ENCODE results near the gene MCOLN1.

The MCOLN1 gene

DNA sequence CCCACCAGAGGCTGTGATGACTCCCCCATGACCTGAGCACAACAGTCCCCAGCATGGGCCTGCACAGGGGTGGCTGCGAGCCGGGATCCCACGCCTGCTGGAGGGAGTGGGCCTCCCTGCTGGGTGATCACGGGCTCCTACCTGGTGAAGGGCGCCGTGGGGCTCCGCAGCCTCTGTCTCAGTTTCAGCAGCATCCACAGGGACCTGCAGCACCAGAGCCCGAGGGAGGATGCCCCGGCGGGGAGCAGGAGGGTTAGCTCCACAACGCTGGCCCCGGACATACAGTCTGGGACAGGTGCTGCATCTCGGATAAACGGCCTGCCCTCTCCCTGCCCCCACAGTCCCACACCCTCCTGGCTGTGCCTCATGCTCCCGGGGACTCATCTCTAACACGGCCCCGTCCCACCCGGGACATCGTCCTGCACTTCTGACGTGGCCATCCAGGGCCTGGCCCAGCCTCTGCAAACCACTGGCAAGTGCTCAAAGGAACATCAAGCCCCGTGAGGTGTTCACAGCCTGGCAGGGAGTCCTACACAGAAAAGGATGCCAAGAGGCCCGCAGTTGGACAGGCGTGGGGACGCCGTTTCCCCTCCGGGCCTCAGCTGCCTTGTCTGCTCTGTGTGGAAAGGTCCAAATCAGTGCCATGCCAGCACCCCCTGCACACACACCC, 44.1 kb upstream of the MCOLN1 start:
- no peak overlapping the region for H3K4me3 ChIP-seq (ENCODE audit: low read depth, low read length)
- DNase-seq (ENCODE audit: low read depth) = no peak
- TF ChIP-seq MYC (IDR thresholded peaks at IDR 0.05; ENCODE audit: low read depth, low read length) (no peak), POLR2A (IDR thresholded peaks at IDR 0.05; ENCODE audit: extremely low read depth, insufficient read length) (no peak)
- TF ChIP-seq, protein P1, sequence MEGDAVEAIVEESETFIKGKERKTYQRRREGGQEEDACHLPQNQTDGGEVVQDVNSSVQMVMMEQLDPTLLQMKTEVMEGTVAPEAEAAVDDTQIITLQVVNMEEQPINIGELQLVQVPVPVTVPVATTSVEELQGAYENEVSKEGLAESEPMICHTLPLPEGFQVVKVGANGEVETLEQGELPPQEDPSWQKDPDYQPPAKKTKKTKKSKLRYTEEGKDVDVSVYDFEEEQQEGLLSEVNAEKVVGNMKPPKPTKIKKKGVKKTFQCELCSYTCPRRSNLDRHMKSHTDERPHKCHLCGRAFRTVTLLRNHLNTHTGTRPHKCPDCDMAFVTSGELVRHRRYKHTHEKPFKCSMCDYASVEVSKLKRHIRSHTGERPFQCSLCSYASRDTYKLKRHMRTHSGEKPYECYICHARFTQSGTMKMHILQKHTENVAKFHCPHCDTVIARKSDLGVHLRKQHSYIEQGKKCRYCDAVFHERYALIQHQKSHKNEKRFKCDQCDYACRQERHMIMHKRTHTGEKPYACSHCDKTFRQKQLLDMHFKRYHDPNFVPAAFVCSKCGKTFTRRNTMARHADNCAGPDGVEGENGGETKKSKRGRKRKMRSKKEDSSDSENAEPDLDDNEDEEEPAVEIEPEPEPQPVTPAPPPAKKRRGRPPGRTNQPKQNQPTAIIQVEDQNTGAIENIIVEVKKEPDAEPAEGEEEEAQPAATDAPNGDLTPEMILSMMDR (IDR thresholded peaks at IDR 0.05; ENCODE audit: low read depth, low read length) = no peak
- TF ChIP-seq, protein P2, sequence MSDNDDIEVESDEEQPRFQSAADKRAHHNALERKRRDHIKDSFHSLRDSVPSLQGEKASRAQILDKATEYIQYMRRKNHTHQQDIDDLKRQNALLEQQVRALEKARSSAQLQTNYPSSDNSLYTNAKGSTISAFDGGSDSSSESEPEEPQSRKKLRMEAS (IDR thresholded peaks at IDR 0.05; ENCODE audit: low read depth, low read length) = no peak

DNA sequence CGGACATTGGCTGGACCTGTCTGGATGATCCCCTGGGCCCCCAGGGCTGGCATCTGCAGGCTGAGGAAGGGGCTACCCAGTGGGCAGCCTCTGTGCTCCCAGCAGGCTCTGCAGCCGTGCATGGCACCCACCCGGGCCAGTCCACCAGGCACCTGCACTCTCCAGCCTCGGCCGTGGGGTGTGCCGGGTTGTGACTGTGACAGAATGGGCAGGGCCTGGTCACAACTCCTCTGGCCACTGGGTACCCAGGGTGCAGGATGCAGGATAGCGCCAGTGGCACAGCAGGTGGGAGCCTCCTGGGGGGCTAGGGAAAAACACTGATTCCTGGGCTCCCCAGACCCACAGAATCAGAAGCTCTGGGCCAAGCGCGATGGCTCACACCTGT, 43.6 kb upstream of the MCOLN1 start:
- no peak overlapping the region for H3K4me3 ChIP-seq (ENCODE audit: low read depth, low read length)
- TF ChIP-seq, protein P2 (IDR thresholded peaks at IDR 0.05; ENCODE audit: low read depth, low read length) = no peak
- no peak for TF ChIP-seq POLR2A (IDR thresholded peaks at IDR 0.05; ENCODE audit: extremely low read depth, insufficient read length)
- TF ChIP-seq, protein P1 (IDR thresholded peaks at IDR 0.05; ENCODE audit: low read depth, low read length) = no peak
- no peak for TF ChIP-seq MYC (IDR thresholded peaks at IDR 0.05; ENCODE audit: low read depth, low read length)
- no peak for DNase-seq (ENCODE audit: low read depth)

DNA sequence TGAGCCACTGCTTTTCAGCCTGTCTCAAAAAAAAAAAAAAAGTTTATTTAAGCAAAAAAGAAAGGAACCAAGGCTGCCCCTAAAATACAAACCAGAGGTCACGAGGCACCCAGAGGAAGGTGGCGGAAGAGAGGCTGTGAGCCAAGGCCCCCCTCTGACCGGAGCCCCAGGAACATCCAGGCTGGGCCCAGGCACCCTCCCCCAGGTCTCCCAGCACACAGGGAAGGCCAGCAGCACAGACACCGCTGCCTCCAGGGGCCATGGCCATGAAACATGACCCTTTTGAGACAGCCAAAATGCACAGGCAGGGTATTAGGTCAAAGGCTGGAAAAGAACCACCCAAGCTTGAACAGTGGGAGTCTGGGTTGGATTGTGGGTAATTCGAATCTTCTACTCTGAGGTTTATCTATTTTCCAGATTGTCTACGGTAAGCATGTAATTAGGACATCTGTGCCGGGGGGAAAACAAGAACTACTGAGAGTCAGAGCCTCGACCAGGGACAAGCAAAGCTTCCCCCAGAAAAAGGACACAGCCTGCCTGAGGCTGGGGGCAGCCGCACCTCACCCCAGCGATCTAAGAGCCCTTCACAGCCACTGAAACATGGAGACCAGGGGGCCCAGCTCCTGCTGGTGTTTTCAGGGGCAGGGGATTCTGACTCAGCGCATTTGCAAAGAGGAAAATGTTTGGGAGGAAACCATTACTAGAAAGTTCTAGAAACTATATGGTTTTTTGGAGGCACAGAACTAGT, 42.0 kb upstream of the MCOLN1 start:
- DNase-seq (ENCODE audit: low read depth) = no peak
- no peak overlapping the region for H3K4me3 ChIP-seq (ENCODE audit: low read depth, low read length)
- TF ChIP-seq POLR2A (IDR thresholded peaks at IDR 0.05; ENCODE audit: extremely low read depth, insufficient read length) = no peak
- TF ChIP-seq MYC (IDR thresholded peaks at IDR 0.05; ENCODE audit: low read depth, low read length) = no peak
- TF ChIP-seq, protein P1 (IDR thresholded peaks at IDR 0.05; ENCODE audit: low read depth, low read length) = no peak
- TF ChIP-seq, protein P2 (IDR thresholded peaks at IDR 0.05; ENCODE audit: low read depth, low read length) = no peak

DNA sequence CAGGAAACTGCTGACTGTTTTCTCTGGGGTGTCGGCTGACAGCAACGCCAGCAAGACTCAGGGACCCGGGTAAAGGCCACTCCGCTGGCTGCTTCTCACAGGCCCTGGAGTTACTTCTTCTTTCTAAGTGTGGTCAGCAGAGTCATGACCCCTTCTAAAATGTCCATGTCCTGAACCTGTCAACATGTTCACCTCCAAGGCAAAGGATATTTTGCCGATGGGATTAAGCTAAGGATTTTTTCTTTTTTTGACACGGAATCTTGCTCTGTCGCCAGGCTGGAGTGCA, 41.5 kb upstream of the MCOLN1 start:
- H3K4me3 ChIP-seq (ENCODE audit: low read depth, low read length) = no peak overlapping the region
- TF ChIP-seq MYC (IDR thresholded peaks at IDR 0.05; ENCODE audit: low read depth, low read length) (no peak), POLR2A (IDR thresholded peaks at IDR 0.05; ENCODE audit: extremely low read depth, insufficient read length) (no peak)
- TF ChIP-seq, protein P2 (IDR thresholded peaks at IDR 0.05; ENCODE audit: low read depth, low read length) = no peak
- TF ChIP-seq, protein P1 (IDR thresholded peaks at IDR 0.05; ENCODE audit: low read depth, low read length) = no peak
- DNase-seq (ENCODE audit: low read depth) = no peak

DNA sequence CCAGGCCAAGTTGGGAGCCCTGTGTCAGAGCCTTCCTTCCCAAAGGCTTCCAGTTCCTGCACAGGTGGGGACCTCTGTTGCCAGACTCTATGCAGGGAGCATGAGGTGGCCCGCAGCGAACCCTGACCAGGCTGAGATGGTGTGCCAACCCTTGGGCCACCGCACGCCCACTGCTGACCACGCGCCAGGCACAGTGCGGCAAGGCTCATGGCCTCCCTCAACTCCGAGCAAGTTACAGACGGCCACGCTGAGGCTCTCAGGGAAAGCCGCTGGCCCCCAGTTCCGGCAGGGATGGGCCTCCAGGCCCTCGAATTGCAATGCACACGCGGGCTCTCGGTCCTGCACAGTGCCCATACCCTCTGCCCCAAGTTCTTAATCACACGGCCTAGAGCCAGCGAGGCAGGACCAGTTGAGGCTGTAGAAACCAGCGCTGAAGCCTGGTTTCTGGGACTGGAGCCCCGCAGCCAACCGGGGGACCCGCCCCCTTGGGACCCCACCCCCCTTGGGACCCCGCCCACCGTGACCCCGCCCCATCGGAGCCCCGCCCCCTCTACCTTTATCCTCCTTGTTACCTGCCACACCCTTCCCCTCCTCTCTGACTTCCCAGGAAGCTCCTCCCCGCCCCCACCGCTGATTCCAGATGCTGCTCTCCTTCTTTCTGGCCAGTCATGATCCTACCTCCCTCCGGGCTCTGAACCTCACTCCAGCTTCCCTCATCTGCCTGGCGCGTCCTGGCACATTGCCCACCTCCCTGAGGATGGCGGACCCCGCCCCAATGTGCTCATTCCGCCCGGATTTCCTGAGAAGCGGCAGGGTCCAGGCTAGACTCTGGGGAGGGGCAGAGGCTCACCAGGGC, 39.6 kb upstream of the MCOLN1 start:
- H3K4me3 ChIP-seq (ENCODE audit: low read depth, low read length) = no peak overlapping the region
- DNase-seq (ENCODE audit: low read depth) = no peak
- TF ChIP-seq, protein P1 (IDR thresholded peaks at IDR 0.05; ENCODE audit: low read depth, low read length) = no peak
- TF ChIP-seq POLR2A (IDR thresholded peaks at IDR 0.05; ENCODE audit: extremely low read depth, insufficient read length) (no peak), MYC (IDR thresholded peaks at IDR 0.05; ENCODE audit: low read depth, low read length) (no peak)
- TF ChIP-seq, protein P2 (IDR thresholded peaks at IDR 0.05; ENCODE audit: low read depth, low read length) = no peak
